GM10266 (cell line): Measurements from ENCODE around the gene NRXN2.

ENCODE experiments used
- DNase-seq: peaks from one replicate; pipeline ENCODE4 v3.0.0; 2012; ENCODE audit errors: extremely low spot score
- CTCF ChIP-seq: IDR thresholded peaks from 2 replicates; pipeline ENCODE4 v1.5.1; 2012; ENCODE audit warnings: mild to moderate bottlenecking, low read depth; ENCODE audit not compliant: control insufficient read depth, insufficient read depth; ENCODE audit errors: missing control alignments

NRXN2 gene

GRCh38 chr11:64602466-64603070 is 120.4 kb downstream of the NRXN2 start:
- TF ChIP-seq CTCF = no peak
- DNase-seq = no peak

GRCh38 chr11:64601605-64602465 is 121.2 kb downstream of the NRXN2 start:
- no peak for DNase-seq
- TF ChIP-seq CTCF = no peak

- no peak for DNase-seq
- no peak for TF ChIP-seq CTCF
Measured at GRCh38 chr11:64600281-64600992, 122.6 kb downstream of the NRXN2 start.

GRCh38 chr11:64599698-64600211 is 123.2 kb downstream of the NRXN2 start:
- no peak for TF ChIP-seq CTCF
- no peak for DNase-seq

GRCh38 chr11:64598797-64599697 is 124.0 kb downstream of the NRXN2 start:
- no peak for DNase-seq
- TF ChIP-seq CTCF = no peak

- DNase-seq = no peak
- TF ChIP-seq CTCF = no peak
Measured at GRCh38 chr11:64598106-64598796, 124.7 kb downstream of the NRXN2 start.
